A673 (cell line): ENCODE results near the gene NUP43.

Experiments used
- EZH2 ChIP-seq: fragments of 200-600 bp; sonication (generic); IDR thresholded peaks from 2 replicates; pipeline ENCODE4 v1.6.1; 2017; ENCODE audit warnings: borderline replicate concordance, low read depth, mild to moderate bottlenecking, mixed read lengths, antibody characterized with exemption, low read length; ENCODE audit not compliant: poor library complexity, severe bottlenecking
- TF ChIP-seq, protein P1 (sequence below): fragments of 300-800, 200-600 bp; sonication (generic); conservative IDR thresholded peaks from 2 replicates; pipeline ENCODE4 v1.5.1; 2017; ENCODE audit warnings: low read depth, mild to moderate bottlenecking, antibody characterized with exemption, low read length, moderate library complexity, mixed read lengths

DNA sequence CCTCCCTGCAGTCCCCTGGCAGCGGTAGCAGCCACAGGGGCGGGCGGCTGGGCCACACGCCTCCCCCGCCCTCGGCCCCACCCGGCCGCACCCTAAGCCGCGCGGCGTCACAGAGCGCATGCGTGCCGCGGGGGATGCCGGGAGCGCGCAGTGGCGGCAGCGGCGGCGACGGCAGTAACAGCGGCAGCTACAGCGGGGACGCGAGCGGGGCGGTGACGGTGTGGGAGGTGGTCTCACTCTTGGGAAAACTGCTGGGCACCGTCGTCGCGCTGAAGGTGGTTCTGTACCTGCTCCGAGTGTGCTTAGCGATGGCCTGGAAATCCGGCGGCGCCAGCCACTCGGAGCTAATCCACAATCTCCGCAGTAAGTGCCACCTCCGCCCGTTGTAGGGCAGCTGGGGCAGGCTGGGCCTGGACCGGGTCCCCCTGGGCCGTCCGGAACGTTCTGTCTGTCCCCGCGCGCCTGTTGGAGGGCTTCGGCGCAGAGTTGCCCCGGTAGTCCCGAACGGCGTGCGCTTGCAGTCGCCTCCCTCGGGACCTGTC, 3.3 kb upstream of the NUP43 start, which contains the start of gene PCMT1:
- no peak for TF ChIP-seq EZH2
- TF ChIP-seq, protein P1, sequence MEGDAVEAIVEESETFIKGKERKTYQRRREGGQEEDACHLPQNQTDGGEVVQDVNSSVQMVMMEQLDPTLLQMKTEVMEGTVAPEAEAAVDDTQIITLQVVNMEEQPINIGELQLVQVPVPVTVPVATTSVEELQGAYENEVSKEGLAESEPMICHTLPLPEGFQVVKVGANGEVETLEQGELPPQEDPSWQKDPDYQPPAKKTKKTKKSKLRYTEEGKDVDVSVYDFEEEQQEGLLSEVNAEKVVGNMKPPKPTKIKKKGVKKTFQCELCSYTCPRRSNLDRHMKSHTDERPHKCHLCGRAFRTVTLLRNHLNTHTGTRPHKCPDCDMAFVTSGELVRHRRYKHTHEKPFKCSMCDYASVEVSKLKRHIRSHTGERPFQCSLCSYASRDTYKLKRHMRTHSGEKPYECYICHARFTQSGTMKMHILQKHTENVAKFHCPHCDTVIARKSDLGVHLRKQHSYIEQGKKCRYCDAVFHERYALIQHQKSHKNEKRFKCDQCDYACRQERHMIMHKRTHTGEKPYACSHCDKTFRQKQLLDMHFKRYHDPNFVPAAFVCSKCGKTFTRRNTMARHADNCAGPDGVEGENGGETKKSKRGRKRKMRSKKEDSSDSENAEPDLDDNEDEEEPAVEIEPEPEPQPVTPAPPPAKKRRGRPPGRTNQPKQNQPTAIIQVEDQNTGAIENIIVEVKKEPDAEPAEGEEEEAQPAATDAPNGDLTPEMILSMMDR, result no peak
